Panc1 (cell line): ENCODE data around the gene DPEP3. TPM values are rescaled to one million over a fixed set of nuclear protein-coding genes. Genes with fewer than 3 reads are reported as not detected.

ENCODE experiments used
- ATAC-seq: fragments of 200-7000 bp; cut with Tn5 transposase; 2 replicates; pipeline ENCODE4 v1.9.1; 2020; ENCODE audit warnings: mild to moderate bottlenecking, moderate library complexity
- BruUV-seq: library from RNA; stranded (reverse); fragments of 400-500 nt; replicated peaks from 2 replicates; lab custom pipeline; 2021; lab: Mats Ljungman, UMichigan
- CTCF ChIA-PET: fragments of 300-600 bp; sonication (Branson Sonifier 250); formaldehyde crosslinking; loops from one replicate; lab custom pipeline; 2022; ENCODE audit warnings: antibody characterized with exemption; lab: Charles Lee
- POLR2A ChIA-PET: fragments of 300-600 bp; sonication (Branson Sonifier 250); formaldehyde crosslinking; loops from one replicate; lab custom pipeline; 2022; ENCODE audit warnings: antibody characterized with exemption; lab: Charles Lee
- DNase-seq: peaks from one replicate; pipeline ENCODE4 v3.0.0-alpha.2; 2010; ENCODE audit warnings: low read depth, low spot score
- H3K27ac ChIP-seq: 2 replicates; pipeline ENCODE4 v1.5.1; 2011; ENCODE audit warnings: mild to moderate bottlenecking, low read length, inconsistent platforms
- H3K27me3 ChIP-seq: fragments of 200-500 bp; sonication (Bioruptor generic); 2 replicates; pipeline ENCODE4 v1.6.0; 2014; ENCODE audit warnings: low read length, inconsistent platforms; ENCODE audit not compliant: control insufficient read depth, insufficient read depth
- H3K36me3 ChIP-seq: fragments of 200-500 bp; sonication (Bioruptor generic); 2 replicates; pipeline ENCODE4 v1.5.1; 2014; ENCODE audit warnings: inconsistent platforms, mild to moderate bottlenecking, low read length, moderate library complexity; ENCODE audit not compliant: control insufficient read depth, insufficient read depth
- H3K4me1 ChIP-seq: 2 replicates; pipeline ENCODE4 v1.5.1; 2011; ENCODE audit warnings: inconsistent platforms, mild to moderate bottlenecking, low read length, moderate library complexity; ENCODE audit not compliant: control insufficient read depth, insufficient read depth
- H3K4me3 ChIP-seq, 2 experiments: 2 replicates each; pipeline ENCODE4 v1.5.1; 2011 to 2012; ENCODE audit warnings: low read depth in 2 of 2, low read length in 2 of 2, mild to moderate bottlenecking in 2 of 2, inconsistent platforms in 1 of 2, moderate library complexity in 1 of 2
- H3K9me3 ChIP-seq: fragments of 200-500 bp; sonication (Bioruptor generic); 2 replicates; pipeline ENCODE4 v1.5.1; 2014; ENCODE audit warnings: low read depth, mild to moderate bottlenecking, inconsistent platforms, low read length, moderate library complexity; ENCODE audit not compliant: control insufficient read depth, insufficient read depth
- POLR2AphosphoS5 ChIP-seq: IDR thresholded peaks from 2 replicates; pipeline ENCODE4 v1.6.1; 2012; ENCODE audit warnings: mild to moderate bottlenecking, low read depth, low read length, moderate library complexity
- SIN3A ChIP-seq: IDR thresholded peaks from 2 replicates; pipeline ENCODE4 v1.6.1; 2012; ENCODE audit warnings: low read depth, mild to moderate bottlenecking, low read length, moderate library complexity, borderline replicate concordance; ENCODE audit not compliant: insufficient read depth
- TCF7L2 ChIP-seq: IDR thresholded peaks from 2 replicates; pipeline ENCODE4 v1.6.1; 2011; ENCODE audit warnings: mild to moderate bottlenecking, low read depth, low read length, inconsistent platforms
- in situ Hi-C: cut with HindIII; loops from 2 replicates; pipeline ENCODE4 v1.10.0; 2016; ENCODE audit warnings: low sequenced_read_pairs, low pct_unique_long_range_greater_than_20kb
- intact Hi-C: fragments of 100-400 bp; cut with micrococcal nuclease; formaldehyde crosslinking; loops from one replicate; pipeline ENCODE4 v1.10.0; 2022; ENCODE audit not compliant: unreplicated experiment
- total RNA-seq: library from RNA; stranded (reverse); gene quantifications from one replicate; pipeline ENCODE4 v1.2.1, GENCODE V29; 2021; ENCODE audit not compliant: unreplicated experiment
- TF ChIP-seq, protein P1 (sequence below): fragments of 450-650 bp; IDR thresholded peaks from 2 replicates; pipeline ENCODE4 v1.5.1; 2017; ENCODE audit warnings: mild to moderate bottlenecking
- TF ChIP-seq, protein P2 (sequence below), 2 experiments: IDR thresholded peaks; 2 replicates each; pipeline ENCODE4 v1.6.1; 2011 to 2012; ENCODE audit warnings: low read depth in 2 of 2, control low read depth in 1 of 2, low read length in 1 of 2, mild to moderate bottlenecking in 1 of 2, moderate library complexity in 1 of 2; ENCODE audit not compliant: insufficient read depth in 1 of 2

DPEP3 gene
- total RNA-seq, 1 experiment from 2014 or later: not detected

DNA sequence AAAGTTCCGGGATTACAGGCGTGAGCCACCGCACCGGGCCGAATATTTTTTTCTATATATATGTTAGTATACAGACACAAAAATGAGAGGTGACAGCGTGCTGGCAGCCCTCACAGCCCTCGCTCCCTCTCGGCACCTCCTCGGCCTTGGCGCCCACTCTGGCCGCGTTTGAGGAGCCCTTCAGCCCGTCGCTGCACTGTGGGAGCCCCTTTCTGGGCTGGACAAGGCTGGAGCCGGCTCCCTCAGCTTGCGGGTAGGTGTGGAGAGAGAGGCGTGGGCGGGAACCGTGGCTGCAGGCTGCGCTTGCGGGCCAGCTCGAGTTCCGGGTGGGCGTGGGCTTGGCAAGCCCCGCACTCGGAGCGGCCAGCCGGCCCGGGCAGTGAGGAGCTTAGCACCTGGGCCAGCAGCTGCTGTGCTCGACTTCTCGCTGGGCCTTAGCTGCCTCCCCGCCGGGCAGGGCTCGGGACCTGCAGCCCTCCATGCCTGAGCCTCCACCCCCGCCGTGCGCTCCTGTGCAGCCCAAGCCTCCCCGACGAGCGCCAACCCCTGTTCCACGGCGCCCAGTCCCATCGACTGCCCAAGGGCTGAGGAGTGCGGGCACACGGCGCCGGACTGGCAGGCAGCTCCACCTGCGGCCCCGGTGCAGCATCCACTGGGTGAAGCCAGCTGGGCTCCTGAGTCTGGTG lies 1.9 kb upstream of the DPEP3 start:
- TF ChIP-seq TCF7L2: no peak
- TF ChIP-seq POLR2AphosphoS5: no peak
- TF ChIP-seq, protein P1, sequence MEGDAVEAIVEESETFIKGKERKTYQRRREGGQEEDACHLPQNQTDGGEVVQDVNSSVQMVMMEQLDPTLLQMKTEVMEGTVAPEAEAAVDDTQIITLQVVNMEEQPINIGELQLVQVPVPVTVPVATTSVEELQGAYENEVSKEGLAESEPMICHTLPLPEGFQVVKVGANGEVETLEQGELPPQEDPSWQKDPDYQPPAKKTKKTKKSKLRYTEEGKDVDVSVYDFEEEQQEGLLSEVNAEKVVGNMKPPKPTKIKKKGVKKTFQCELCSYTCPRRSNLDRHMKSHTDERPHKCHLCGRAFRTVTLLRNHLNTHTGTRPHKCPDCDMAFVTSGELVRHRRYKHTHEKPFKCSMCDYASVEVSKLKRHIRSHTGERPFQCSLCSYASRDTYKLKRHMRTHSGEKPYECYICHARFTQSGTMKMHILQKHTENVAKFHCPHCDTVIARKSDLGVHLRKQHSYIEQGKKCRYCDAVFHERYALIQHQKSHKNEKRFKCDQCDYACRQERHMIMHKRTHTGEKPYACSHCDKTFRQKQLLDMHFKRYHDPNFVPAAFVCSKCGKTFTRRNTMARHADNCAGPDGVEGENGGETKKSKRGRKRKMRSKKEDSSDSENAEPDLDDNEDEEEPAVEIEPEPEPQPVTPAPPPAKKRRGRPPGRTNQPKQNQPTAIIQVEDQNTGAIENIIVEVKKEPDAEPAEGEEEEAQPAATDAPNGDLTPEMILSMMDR: no peak
- no peak for TF ChIP-seq SIN3A
- TF ChIP-seq, protein P2, sequence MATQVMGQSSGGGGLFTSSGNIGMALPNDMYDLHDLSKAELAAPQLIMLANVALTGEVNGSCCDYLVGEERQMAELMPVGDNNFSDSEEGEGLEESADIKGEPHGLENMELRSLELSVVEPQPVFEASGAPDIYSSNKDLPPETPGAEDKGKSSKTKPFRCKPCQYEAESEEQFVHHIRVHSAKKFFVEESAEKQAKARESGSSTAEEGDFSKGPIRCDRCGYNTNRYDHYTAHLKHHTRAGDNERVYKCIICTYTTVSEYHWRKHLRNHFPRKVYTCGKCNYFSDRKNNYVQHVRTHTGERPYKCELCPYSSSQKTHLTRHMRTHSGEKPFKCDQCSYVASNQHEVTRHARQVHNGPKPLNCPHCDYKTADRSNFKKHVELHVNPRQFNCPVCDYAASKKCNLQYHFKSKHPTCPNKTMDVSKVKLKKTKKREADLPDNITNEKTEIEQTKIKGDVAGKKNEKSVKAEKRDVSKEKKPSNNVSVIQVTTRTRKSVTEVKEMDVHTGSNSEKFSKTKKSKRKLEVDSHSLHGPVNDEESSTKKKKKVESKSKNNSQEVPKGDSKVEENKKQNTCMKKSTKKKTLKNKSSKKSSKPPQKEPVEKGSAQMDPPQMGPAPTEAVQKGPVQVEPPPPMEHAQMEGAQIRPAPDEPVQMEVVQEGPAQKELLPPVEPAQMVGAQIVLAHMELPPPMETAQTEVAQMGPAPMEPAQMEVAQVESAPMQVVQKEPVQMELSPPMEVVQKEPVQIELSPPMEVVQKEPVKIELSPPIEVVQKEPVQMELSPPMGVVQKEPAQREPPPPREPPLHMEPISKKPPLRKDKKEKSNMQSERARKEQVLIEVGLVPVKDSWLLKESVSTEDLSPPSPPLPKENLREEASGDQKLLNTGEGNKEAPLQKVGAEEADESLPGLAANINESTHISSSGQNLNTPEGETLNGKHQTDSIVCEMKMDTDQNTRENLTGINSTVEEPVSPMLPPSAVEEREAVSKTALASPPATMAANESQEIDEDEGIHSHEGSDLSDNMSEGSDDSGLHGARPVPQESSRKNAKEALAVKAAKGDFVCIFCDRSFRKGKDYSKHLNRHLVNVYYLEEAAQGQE (IDR thresholded peaks at IDR 0.05; ENCODE audit: insufficient read depth in 1 of 2, low read depth in 2 of 2, low read length in 1 of 2): no peak
- ATAC-seq: no peak
- Histone ChIP-seq H3K36me3 (no peaks in the 10 kb centered on the region), H3K4me3 (no peak overlapping the region), H3K4me1 (no peaks in the 10 kb centered on the region; the same call in 1 of the 2 replicates), H3K27ac (no peak overlapping the region), H3K9me3 (no peaks in the 10 kb centered on the region), H3K27me3 (no peaks in the 10 kb centered on the region)
- no peak for DNase-seq
- ChIA-PET POLR2A (no interaction called here), CTCF (no interaction called here)
- intact Hi-C loops (no loop called here), in situ Hi-C loops (no loop called here)
- no TSS peak for BruUV-seq

DNA sequence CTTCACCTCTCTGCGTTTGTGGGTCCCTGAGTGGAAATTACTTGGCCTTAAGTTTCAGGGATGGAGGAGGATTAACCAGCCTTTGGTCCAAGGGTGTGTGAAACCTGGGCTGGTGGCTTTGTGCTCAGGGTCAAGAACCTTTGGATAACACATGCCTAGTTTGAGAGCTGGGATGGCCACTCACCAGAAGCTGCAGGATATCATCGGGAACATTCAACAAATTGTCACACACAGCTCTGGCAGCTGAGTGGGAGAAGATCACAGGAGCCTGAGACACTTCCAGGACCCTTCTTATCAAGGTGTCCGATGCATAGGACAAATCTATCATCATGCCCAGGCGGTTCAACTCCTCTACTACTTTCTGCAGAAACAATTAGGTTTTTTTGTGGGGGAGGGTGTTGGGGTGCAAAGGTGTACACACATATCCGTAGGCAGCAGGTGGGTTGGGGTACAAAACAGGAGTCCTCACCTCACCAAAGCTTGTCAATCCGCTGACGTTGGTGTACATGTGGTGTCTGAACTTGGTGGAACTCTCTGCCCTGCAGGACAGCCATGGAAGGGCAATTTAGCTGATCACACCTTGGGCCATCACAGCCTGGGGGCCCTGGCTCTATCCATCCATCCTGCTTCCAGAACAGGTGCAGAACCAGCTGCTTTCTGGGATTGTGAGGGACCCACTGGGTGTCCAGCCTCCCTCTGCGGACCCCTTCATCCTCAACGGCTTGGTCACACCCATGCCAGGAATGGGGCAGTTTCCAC lies 2.7 kb downstream of the DPEP3 start:
- BruUV-seq: no TSS peak
- Histone ChIP-seq H3K4me3 (no peak overlapping the region), H3K9me3 (no peaks in the 10 kb centered on the region), H3K36me3 (no peaks in the 10 kb centered on the region), H3K27me3 (no peaks in the 10 kb centered on the region), H3K27ac (no peak overlapping the region), H3K4me1 (no peaks in the 10 kb centered on the region)
- ATAC-seq (no peak), DNase-seq (no peak)
- ChIA-PET CTCF (no interaction called here), POLR2A (no interaction called here)
- intact Hi-C loops: no loop called here
- in situ Hi-C loops: no loop called here
- TF ChIP-seq, protein P1: no peak
- TF ChIP-seq SIN3A (no peak), TCF7L2 (no peak), POLR2AphosphoS5 (no peak)
- TF ChIP-seq, protein P2 (IDR thresholded peaks at IDR 0.05; ENCODE audit: insufficient read depth in 1 of 2, low read depth in 2 of 2, low read length in 1 of 2): no peak
